Colonic mucosa (tissue), 4 donors: Measurements from ENCODE around the gene MAML2. TPM values are rescaled to one million over a fixed set of nuclear protein-coding genes. Genes with fewer than 3 reads are reported as not detected.

Experiments
- DNase-seq: peaks from one replicate; pipeline ENCODE4 v3.0.0-alpha.2; 2020
- H3K27ac ChIP-seq: fragments of 200-600 bp; one replicate; pipeline ENCODE4 v1.8.0; 2021
- H3K27me3 ChIP-seq: fragments of 200-600 bp; one replicate; pipeline ENCODE4 v1.8.0; 2021
- H3K36me3 ChIP-seq: fragments of 200-600 bp; one replicate; pipeline ENCODE4 v1.8.0; 2021
- H3K4me1 ChIP-seq: fragments of 200-600 bp; one replicate; pipeline ENCODE4 v1.8.0; 2021; ENCODE audit warnings: mild to moderate bottlenecking
- H3K4me3 ChIP-seq: fragments of 200-600 bp; one replicate; pipeline ENCODE4 v1.8.0; 2021
- H3K9ac ChIP-seq, 2 donors: one replicate each; pipeline ENCODE4 v1.7.0; 2013; ENCODE audit warnings: control low read depth in 2 of 2, low read depth in 2 of 2, low read length in 2 of 2
- H3K9me3 ChIP-seq: fragments of 200-600 bp; one replicate; pipeline ENCODE4 v1.8.0; 2021
- CTCF ChIP-seq: fragments of 200-600 bp; IDR thresholded peaks from one replicate; pipeline ENCODE4 v1.8.0; 2022; ENCODE audit warnings: antibody characterized with exemption, mild to moderate bottlenecking
- intact Hi-C: fragments of 100-400 bp; cut with DNase I; formaldehyde crosslinking; loops from one replicate; pipeline ENCODE4 v1.14.1; 2022
- total RNA-seq, 2 donors: library from RNA; stranded (reverse); fragmentation: NEBNext Ultra II Directional in 1 of 2; extraction: Animal tissue kit (Norgen Biotek cat#: 25700) in 1 of 2; gene quantifications; one replicate each; pipeline ENCODE4 v1.2.1, GENCODE V29; 2021
- donor health status: healthy.
- donor health status: DM: no; HTN: no; CAD: no.
- donor health status: DM: no; HTN: no; CAD: no.

Gene MAML2
- total RNA-seq, 2 donors from 2014 or later = 10.4 to 11.0 TPM

- intact Hi-C loops = no loop called here
- H3K27ac ChIP-seq = no peak overlapping the region
- no peaks in the 10 kb centered on the region for H3K36me3 ChIP-seq
- no peak for DNase-seq
- H3K4me1 ChIP-seq = peaks cover 4% of the 10 kb centered on the region
- H3K4me3 ChIP-seq = no peak overlapping the region
- H3K27me3 ChIP-seq = no peaks in the 10 kb centered on the region
- H3K9me3 ChIP-seq = no peaks in the 10 kb centered on the region
- no peak overlapping the region for H3K9ac ChIP-seq
- TF ChIP-seq CTCF = no peak
These were observed 205.6 kb downstream of the MAML2 start for GRCh38 chr11:96137373-96137772.

- H3K36me3 ChIP-seq = no peaks in the 10 kb centered on the region
- no peak overlapping the region for H3K4me3 ChIP-seq
- no peak for TF ChIP-seq CTCF
- DNase-seq = no peak
- H3K27ac ChIP-seq = no peak overlapping the region
- no peaks in the 10 kb centered on the region for H3K9me3 ChIP-seq
- intact Hi-C loops = no loop called here
- H3K9ac ChIP-seq = no peak overlapping the region
- no peaks in the 10 kb centered on the region for H3K27me3 ChIP-seq
- H3K4me1 ChIP-seq = peaks cover 4% of the 10 kb centered on the region
These were observed 206.2 kb downstream of the MAML2 start for GRCh38 chr11:96136613-96137298.

- intact Hi-C loops = no loop called here
- Histone ChIP-seq H3K36me3 (no peaks in the 10 kb centered on the region), H3K27ac (no peak overlapping the region), H3K4me3 (no peak overlapping the region), H3K4me1 (peaks cover 4% of the 10 kb centered on the region), H3K9me3 (no peaks in the 10 kb centered on the region), H3K27me3 (no peaks in the 10 kb centered on the region), H3K9ac (no peak overlapping the region)
- TF ChIP-seq CTCF = no peak
- DNase-seq = no peak
These were observed 208.4 kb downstream of the MAML2 start for GRCh38 chr11:96134602-96135001.

- H3K4me3 ChIP-seq = no peak overlapping the region
- no peaks in the 10 kb centered on the region for H3K27me3 ChIP-seq
- no peak for TF ChIP-seq CTCF
- peaks cover 4% of the 10 kb centered on the region for H3K4me1 ChIP-seq
- no peak overlapping the region for H3K27ac ChIP-seq
- no peaks in the 10 kb centered on the region for H3K36me3 ChIP-seq
- DNase-seq = no peak
- no peaks in the 10 kb centered on the region for H3K9me3 ChIP-seq
- no peak overlapping the region for H3K9ac ChIP-seq
- intact Hi-C loops = no loop called here
These were observed 210.6 kb downstream of the MAML2 start for GRCh38 chr11:96132437-96132836.

GRCh38 chr11:96130061-96130620, 212.9 kb downstream of the MAML2 start:
- TF ChIP-seq CTCF = no peak
- DNase-seq = no peak
- H3K9me3 ChIP-seq = no peaks in the 10 kb centered on the region
- H3K36me3 ChIP-seq = no peaks in the 10 kb centered on the region
- H3K4me3 ChIP-seq = no peak overlapping the region
- H3K4me1 ChIP-seq = peaks cover 4% of the 10 kb centered on the region
- no peak overlapping the region for H3K9ac ChIP-seq
- intact Hi-C loops = no loop called here
- no peak overlapping the region for H3K27ac ChIP-seq
- no peaks in the 10 kb centered on the region for H3K27me3 ChIP-seq
